ENCODE measurements around the gene ELMO1.

The ELMO1 gene

GRCh38 chr7:36943591-36944435 is 504.9 kb downstream of the ELMO1 start:
- DNase-seq (no peak), ATAC-seq (no peak)

- ATAC-seq (no peak), DNase-seq (no peak)
These were observed 505.7 kb downstream of the ELMO1 start for GRCh38 chr7:36942955-36943354.

- ATAC-seq = no peak
These were observed 506.1 kb downstream of the ELMO1 start for GRCh38 chr7:36942541-36942940.

GRCh38 chr7:36942025-36942424 is 506.6 kb downstream of the ELMO1 start:
- ATAC-seq = no peak

More at GRCh38 chr7:36942541-36942940, 506.1 kb downstream of the ELMO1 start:
- no peak for DNase-seq

GRCh38 chr7:36941359-36941758 is 507.3 kb downstream of the ELMO1 start:
- DNase-seq = no peak
- no peak for ATAC-seq

More at GRCh38 chr7:36942025-36942424, 506.6 kb downstream of the ELMO1 start:
- no peak for DNase-seq

GRCh38 chr7:36939816-36940215 is 508.8 kb downstream of the ELMO1 start:
- ATAC-seq = no peak
- DNase-seq = no peak

- ATAC-seq (no peak), DNase-seq (no peak)
These were observed 510.7 kb downstream of the ELMO1 start for GRCh38 chr7:36937754-36938563.

GRCh38 chr7:36931892-36932291 is 516.8 kb downstream of the ELMO1 start:
- DNase-seq (no peak), ATAC-seq (no peak)

GRCh38 chr7:36929791-36930190 is 518.9 kb downstream of the ELMO1 start:
- DNase-seq (no peak), ATAC-seq (no peak)

- no peak for ATAC-seq
- no peak for DNase-seq
These were observed 519.9 kb downstream of the ELMO1 start for GRCh38 chr7:36928718-36929117.

GRCh38 chr7:36928311-36928710 is 520.4 kb downstream of the ELMO1 start:
- ATAC-seq (no peak), DNase-seq (no peak)

GRCh38 chr7:36925691-36926090 is 523.0 kb downstream of the ELMO1 start:
- ATAC-seq = no peak
- DNase-seq = no peak

- no peak for ATAC-seq
- no peak for DNase-seq
These were observed 523.5 kb downstream of the ELMO1 start for GRCh38 chr7:36925207-36925606.

- ATAC-seq = no peak
These were observed 524.7 kb downstream of the ELMO1 start for GRCh38 chr7:36923943-36924436.

GRCh38 chr7:36923185-36923584 is 525.5 kb downstream of the ELMO1 start:
- no peak for ATAC-seq
- DNase-seq = no peak

More at GRCh38 chr7:36923943-36924436, 524.7 kb downstream of the ELMO1 start:
- no peak for DNase-seq

GRCh38 chr7:36920433-36920832 is 528.2 kb downstream of the ELMO1 start:
- DNase-seq = no peak
- ATAC-seq = no peak

- DNase-seq (no peak), ATAC-seq (no peak)
These were observed 528.9 kb downstream of the ELMO1 start for GRCh38 chr7:36919738-36920137.

GRCh38 chr7:36918591-36918990 is 530.1 kb downstream of the ELMO1 start:
- no peak for ATAC-seq
- DNase-seq = no peak

- ATAC-seq (no peak), DNase-seq (no peak)
These were observed 532.0 kb downstream of the ELMO1 start for GRCh38 chr7:36916619-36917018.

GRCh38 chr7:36916116-36916515 is 532.5 kb downstream of the ELMO1 start:
- no peak for DNase-seq
- ATAC-seq = no peak

GRCh38 chr7:36911788-36912187 is 536.9 kb downstream of the ELMO1 start:
- DNase-seq (no peak), ATAC-seq (no peak)

GRCh38 chr7:36910859-36911258 is 537.8 kb downstream of the ELMO1 start:
- no peak for DNase-seq
- ATAC-seq = no peak

GRCh38 chr7:36910401-36910800 is 538.3 kb downstream of the ELMO1 start:
- ATAC-seq (no peak), DNase-seq (no peak)
